Breast epithelium (tissue), 4 donors: ENCODE measurements around the gene ZNF785. TPM values are rescaled to one million over a fixed set of nuclear protein-coding genes. Genes with fewer than 3 reads are reported as not detected.
"Not testable (repeated sequence)": the region's sequence is repeated elsewhere in the genome, so short reads cannot be mapped to it uniquely, and the experiment has no call there.

Source experiments
- DNase-seq, 2 donors: peaks; one replicate each; pipeline ENCODE4 v3.0.0-alpha.2; 2019; ENCODE audit warnings: low spot score in 2 of 2
- H3K27ac ChIP-seq, 2 donors: fragments of 200-600 bp; sonication (generic) in 1 of 2; one replicate each; pipeline ENCODE4 v1.5.1; 2016 to 2019; ENCODE audit warnings: mild to moderate bottlenecking in 1 of 2
- H3K27me3 ChIP-seq, 2 donors: fragments of 200-600 bp; sonication (generic) in 1 of 2; one replicate each; pipeline versions ENCODE4 v1.5.1 to v1.6.0; 2017 to 2019; ENCODE audit warnings: control low read depth in 1 of 2, mild to moderate bottlenecking in 1 of 2
- H3K36me3 ChIP-seq: fragments of 200-600 bp; one replicate; pipeline ENCODE4 v1.5.1; 2019
- H3K4me1 ChIP-seq, 2 donors: fragments of 200-600 bp; sonication (generic); one replicate each; pipeline ENCODE4 v1.5.1; 2016 to 2019; ENCODE audit warnings: control low read depth in 1 of 2
- H3K4me3 ChIP-seq, 3 donors: fragments of 200-600 bp; sonication (generic); 1 replicate in 2 of 3; 2 replicates in 1 of 3; pipeline ENCODE4 v1.5.1; 2016 to 2019; ENCODE audit warnings: mild to moderate bottlenecking in 3 of 3, moderate library complexity in 2 of 3
- H3K9me3 ChIP-seq, 2 donors: fragments of 200-600 bp; sonication (generic) in 1 of 2; one replicate each; pipeline ENCODE4 v1.5.1; 2016 to 2019; ENCODE audit warnings: control low read depth in 1 of 2
- POLR2A ChIP-seq: fragments of 450-650 bp; IDR thresholded peaks from one replicate; pipeline ENCODE4 v1.6.1; 2016; ENCODE audit warnings: antibody characterized with exemption, mild to moderate bottlenecking, moderate library complexity
- POLR2AphosphoS5 ChIP-seq, 3 donors: sonication (generic); formaldehyde crosslinking; IDR thresholded peaks; one replicate each; pipeline ENCODE4 v1.6.1; 2017; ENCODE audit warnings: antibody characterized with exemption in 3 of 3
- intact Hi-C: fragments of 100-400 bp; cut with DNase I; formaldehyde crosslinking; loops from one replicate; pipeline ENCODE4 v1.15.1; 2023; ENCODE audit warnings: low total_unique reads
- total RNA-seq, 3 donors: library from RNA; depleted of rRNA; stranded (reverse); fragments of >200 nt; gene quantifications; one replicate each; pipeline ENCODE4 v1.1.0, GENCODE V29; 2016
- TF ChIP-seq, protein P1 (sequence below), 3 donors: fragments of 450-650 bp; IDR thresholded peaks; one replicate each; pipeline ENCODE4 v1.5.1; 2016 to 2017; ENCODE audit warnings: antibody characterized with exemption in 3 of 3, mild to moderate bottlenecking in 3 of 3, moderate library complexity in 3 of 3

The ZNF785 gene
- total RNA-seq, 3 donors from 2014 or later: 6.7 to 14.4 (median 12.0) TPM

- intact Hi-C loops: loop anchor here (2.0 kb wide), 1 partner anchor 16 kb away; no protein-coding TSS in a partner anchor
- Histone ChIP-seq H3K27me3 (no peaks in the 10 kb centered on the region), H3K27ac (no peak overlapping the region), H3K36me3 (no peaks in the 10 kb centered on the region), H3K4me3 (no peak overlapping the region), H3K9me3 (no peaks in the 10 kb centered on the region), H3K4me1 (peaks cover 0 to 7% of the 10 kb centered on the region in 2 donors)
- no peak for DNase-seq
- no peak for TF ChIP-seq POLR2AphosphoS5 (IDR thresholded peaks at IDR 0.05)
- TF ChIP-seq, protein P1, sequence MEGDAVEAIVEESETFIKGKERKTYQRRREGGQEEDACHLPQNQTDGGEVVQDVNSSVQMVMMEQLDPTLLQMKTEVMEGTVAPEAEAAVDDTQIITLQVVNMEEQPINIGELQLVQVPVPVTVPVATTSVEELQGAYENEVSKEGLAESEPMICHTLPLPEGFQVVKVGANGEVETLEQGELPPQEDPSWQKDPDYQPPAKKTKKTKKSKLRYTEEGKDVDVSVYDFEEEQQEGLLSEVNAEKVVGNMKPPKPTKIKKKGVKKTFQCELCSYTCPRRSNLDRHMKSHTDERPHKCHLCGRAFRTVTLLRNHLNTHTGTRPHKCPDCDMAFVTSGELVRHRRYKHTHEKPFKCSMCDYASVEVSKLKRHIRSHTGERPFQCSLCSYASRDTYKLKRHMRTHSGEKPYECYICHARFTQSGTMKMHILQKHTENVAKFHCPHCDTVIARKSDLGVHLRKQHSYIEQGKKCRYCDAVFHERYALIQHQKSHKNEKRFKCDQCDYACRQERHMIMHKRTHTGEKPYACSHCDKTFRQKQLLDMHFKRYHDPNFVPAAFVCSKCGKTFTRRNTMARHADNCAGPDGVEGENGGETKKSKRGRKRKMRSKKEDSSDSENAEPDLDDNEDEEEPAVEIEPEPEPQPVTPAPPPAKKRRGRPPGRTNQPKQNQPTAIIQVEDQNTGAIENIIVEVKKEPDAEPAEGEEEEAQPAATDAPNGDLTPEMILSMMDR (IDR thresholded peaks at IDR 0.05): no peak
- TF ChIP-seq POLR2A: no peak
Observed at GRCh38 chr16:30539000-30539964, 46.2 kb downstream of the ZNF785 start.

GRCh38 chr16:30536391-30537024 is 49.0 kb downstream of the ZNF785 start:
- H3K27ac ChIP-seq: peak overlapping the region in 1 of 2 donors; percentile 99
- intact Hi-C loops, H3K9me3 ChIP-seq, H3K36me3 ChIP-seq, H3K4me3 ChIP-seq, H3K27me3 ChIP-seq, DNase-seq: not testable (repeated sequence)
- H3K4me1 ChIP-seq: peaks cover 0 to 17% of the 10 kb centered on the region in 2 donors

DNA sequence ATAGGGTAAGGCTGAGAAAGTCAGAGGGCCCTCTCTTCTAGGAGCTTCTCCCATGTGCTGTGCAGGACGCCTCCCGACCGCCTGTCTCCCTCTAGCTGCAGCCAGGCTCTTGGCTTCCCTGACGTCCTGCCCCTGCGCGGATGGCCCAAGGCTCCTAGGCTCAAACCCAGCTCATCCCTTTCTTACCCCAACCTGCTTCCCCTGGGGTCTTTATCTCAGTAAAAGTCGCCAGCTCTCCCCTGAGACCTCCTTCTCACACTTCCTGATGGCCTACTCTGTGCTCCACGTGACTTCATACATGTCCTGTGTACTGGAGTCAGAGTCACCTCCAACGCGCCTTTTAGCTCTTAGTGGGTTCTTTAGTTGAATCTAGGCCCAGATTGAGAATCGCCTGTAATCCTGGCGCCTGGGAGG is 49.7 kb downstream of the ZNF785 start:
- no peaks in the 10 kb centered on the region for H3K9me3 ChIP-seq
- H3K27me3 ChIP-seq: no peaks in the 10 kb centered on the region
- peak; percentile 72 to 82 for DNase-seq
- peaks cover 5% of the 10 kb centered on the region for H3K36me3 ChIP-seq
- peaks cover 0 to 17% of the 10 kb centered on the region in 2 donors for H3K4me1 ChIP-seq
- H3K4me3 ChIP-seq: peak overlapping the region; percentile 63 to 87 (median 76)
- peak overlapping the region; percentile 99 for H3K27ac ChIP-seq
- TF ChIP-seq POLR2AphosphoS5 (IDR thresholded peaks at IDR 0.05) (peak in 1 of 3 donors; percentile 32), POLR2A (no peak)
- TF ChIP-seq, protein P1 (IDR thresholded peaks at IDR 0.05): peak in 2 of 3 donors; percentile 64 to 66
- intact Hi-C loops: no loop called here

DNA sequence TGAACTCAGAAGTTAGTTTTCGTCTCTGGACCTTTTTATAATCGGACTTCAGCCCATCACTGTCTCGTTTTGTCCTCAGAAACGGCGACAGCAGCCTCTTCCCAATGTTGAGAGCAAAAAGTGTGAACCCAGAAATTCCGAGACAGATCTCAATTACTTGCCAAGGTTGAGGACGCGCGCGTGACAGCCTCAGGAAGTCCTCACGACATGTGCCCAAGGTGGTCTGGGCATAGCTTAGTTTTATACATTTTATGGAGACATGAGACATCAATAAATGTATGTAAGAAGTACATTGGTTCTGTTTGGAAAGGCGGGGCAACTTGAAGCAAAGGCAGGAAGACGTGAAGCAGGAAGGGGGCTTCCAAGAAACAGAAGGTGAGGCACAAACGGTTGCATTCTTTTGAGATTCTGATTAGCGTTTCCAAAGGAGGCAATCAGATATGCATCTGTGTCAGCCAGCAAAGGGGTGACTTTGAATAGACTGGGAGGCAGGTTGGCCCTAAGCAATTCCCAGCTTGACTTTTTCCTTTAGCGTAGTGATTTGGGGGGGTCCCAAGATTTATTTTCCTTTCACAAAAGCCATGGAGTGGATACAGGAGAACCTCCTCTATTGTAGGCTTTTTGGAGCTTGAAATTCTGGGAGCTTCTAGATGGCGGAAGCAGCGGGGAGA is 50.3 kb downstream of the ZNF785 start:
- Histone ChIP-seq H3K36me3 (peaks cover 5% of the 10 kb centered on the region), H3K4me3 (peak overlapping the region; percentile 63 to 87 (median 76)), H3K27ac (peak overlapping the region; percentile 99), H3K27me3 (no peaks in the 10 kb centered on the region), H3K9me3 (no peaks in the 10 kb centered on the region), H3K4me1 (peaks cover 0 to 17% of the 10 kb centered on the region in 2 donors)
- no peak for DNase-seq
- TF ChIP-seq, protein P1 (IDR thresholded peaks at IDR 0.05): no peak
- TF ChIP-seq POLR2A: peak; percentile 52
- no peak for TF ChIP-seq POLR2AphosphoS5 (IDR thresholded peaks at IDR 0.05)
- intact Hi-C loops: no loop called here

GRCh38 chr16:30534368-30535105 is 51.0 kb downstream of the ZNF785 start, which contains the start of gene ZNF747:
ZNF747 (minus strand) TSS chr16:30534858; CDS start chr16:30534679, 179 bp downstream.
- intact Hi-C loops: no loop called here
- TF ChIP-seq POLR2AphosphoS5 (IDR thresholded peaks at IDR 0.05) (peak in 2 of 3 donors; percentile 77 to 79), POLR2A (no peak)
- TF ChIP-seq, protein P1 (IDR thresholded peaks at IDR 0.05): no peak
- Histone ChIP-seq H3K9me3 (no peaks in the 10 kb centered on the region), H3K27me3 (no peaks in the 10 kb centered on the region), H3K36me3 (peaks cover 5% of the 10 kb centered on the region), H3K4me3 (peak within 1 kb of the TSS; percentile 63 to 87 (median 76)), H3K4me1 (peaks cover 0 to 17% of the 10 kb centered on the region in 2 donors), H3K27ac (peak within 1 kb of the TSS; percentile 99)
- DNase-seq: peak; percentile 89
